Right ventricle myocardium inferior (tissue), 1 donor: ENCODE data around the gene TMEM47. TPM values are rescaled to one million over a fixed set of nuclear protein-coding genes. Genes with fewer than 3 reads are reported as not detected.

Source experiments
- ATAC-seq: fragments of 200-7000 bp; cut with Tn5 transposase; one replicate; pipeline ENCODE4 v1.9.1; 2020; ENCODE audit warnings: mild to moderate bottlenecking, moderate library complexity
- DNase-seq: peaks from one replicate; pipeline ENCODE4 v3.0.0; 2021; ENCODE audit errors: missing footprints
- intact Hi-C: fragments of 100-400 bp; cut with DNase I; formaldehyde crosslinking; loops from one replicate; pipeline ENCODE4 v1.11.0; 2022
- total RNA-seq: library from RNA; stranded (reverse); fragmentation: NEBNext Ultra II Directional; extraction: Animal tissue kit (Norgen Biotek cat#: 25700); gene quantifications from one replicate; pipeline ENCODE4 v1.2.1, GENCODE V29; 2021
- donor health status: DM: no; HTN: yes; CAD: no; lungs with severe emphysema.

TMEM47 gene
- total RNA-seq, 1 donor from 2014 or later, result 32.9 TPM

GRCh38 chrX:34598362-34598761 lies 58.7 kb downstream of the TMEM47 start:
- DNase-seq (no peak), ATAC-seq (no peak)
- intact Hi-C loops, result no loop called here

- no peak for DNase-seq
- ATAC-seq, result no peak
- intact Hi-C loops, result no loop called here
Measured at GRCh38 chrX:34586936-34587335, 70.1 kb downstream of the TMEM47 start.

GRCh38 chrX:34586346-34586911 lies 70.7 kb downstream of the TMEM47 start:
- DNase-seq (no peak), ATAC-seq (no peak)
- intact Hi-C loops, result no loop called here

DNA sequence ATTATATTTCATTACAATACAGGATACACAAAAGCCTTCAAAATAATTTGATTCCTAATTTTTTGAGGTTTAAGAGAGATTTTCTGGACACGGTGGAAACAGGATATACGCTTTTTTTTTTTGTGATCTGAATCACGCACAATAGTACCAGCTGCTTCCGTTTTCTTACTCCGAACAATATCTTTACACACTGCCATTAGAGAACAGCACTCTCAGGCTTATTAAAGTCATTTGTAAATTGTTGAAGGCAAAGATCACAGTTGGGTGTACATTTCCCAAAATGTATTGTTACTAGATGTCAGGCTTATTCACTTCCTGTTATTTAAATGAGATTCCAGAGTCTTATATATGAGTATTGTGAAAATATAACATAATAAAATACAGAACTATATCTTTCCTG lies 71.5 kb downstream of the TMEM47 start:
- DNase-seq, result no peak
- intact Hi-C loops, result no loop called here
- ATAC-seq, result no peak

- intact Hi-C loops, result no loop called here
- ATAC-seq, result no peak
- no peak for DNase-seq
Measured at GRCh38 chrX:34584781-34585180, 72.3 kb downstream of the TMEM47 start.

DNA sequence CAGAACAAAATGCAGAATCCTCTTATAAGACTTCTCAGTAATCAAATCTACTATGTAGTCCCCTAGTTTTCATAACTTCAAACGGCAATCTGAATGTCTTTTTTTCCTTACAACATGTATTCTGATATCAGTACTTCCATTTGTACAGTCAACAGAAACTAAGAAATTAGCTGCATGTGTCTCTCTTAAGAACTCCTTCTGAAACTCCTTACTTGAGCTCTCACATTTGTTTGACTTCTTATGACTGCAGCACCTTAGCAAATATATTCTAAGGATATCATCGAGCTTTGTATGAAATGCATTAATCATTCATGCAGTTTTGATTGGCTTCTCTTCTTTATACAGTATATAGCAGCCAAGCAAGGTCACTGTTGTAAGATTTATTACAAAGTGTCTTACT lies 77.0 kb downstream of the TMEM47 start:
- no peak for ATAC-seq
- no peak for DNase-seq
- intact Hi-C loops, result no loop called here

- no peak for ATAC-seq
- no peak for DNase-seq
Measured at GRCh38 chrX:34578237-34578636, 78.8 kb downstream of the TMEM47 start.

More at GRCh38 chrX:34578237-34578636, 78.8 kb downstream of the TMEM47 start:
- intact Hi-C loops, result no loop called here
